IMR-90 (cell line): ENCODE measurements around the gene CNPPD1. TPM values are rescaled to one million over a fixed set of nuclear protein-coding genes. Genes with fewer than 3 reads are reported as not detected.

Experiments used
- ATAC-seq: fragments of 200-7000 bp; cut with Tn5 transposase; 2 replicates; pipeline ENCODE4 v1.9.1; 2020; ENCODE audit warnings: low read depth, mild to moderate bottlenecking, moderate library complexity
- BruUV-seq: library from RNA; stranded (reverse); fragments of 400-500 nt; replicated peaks from 2 replicates; lab custom pipeline; 2021; lab: Mats Ljungman, UMichigan
- CTCF ChIA-PET: fragments of 300-600 bp; formaldehyde crosslinking; extraction: SDS; loops from one replicate; lab custom pipeline; 2021; ENCODE audit warnings: antibody characterized with exemption; lab: Yijun Ruan, JAX
- POLR2A ChIA-PET: fragments of 300-600 bp; sonication (Branson Sonifier 250); formaldehyde crosslinking; loops from one replicate; lab custom pipeline; 2022; ENCODE audit warnings: antibody characterized with exemption; ENCODE audit not compliant: unreplicated experiment; lab: Charles Lee
- DNase-seq: peaks from one replicate; pipeline ENCODE4 v3.0.0; 2013
- H2AFZ ChIP-seq: replicated peaks from 2 replicates; pipeline ENCODE3; 2013; ENCODE audit warnings: low read length, mild to moderate bottlenecking; ENCODE audit not compliant: poor library complexity
- H2AK5ac ChIP-seq: 2 replicates; pipeline ENCODE4 v1.6.1; 2013; ENCODE audit warnings: low read depth, low read length, inconsistent platforms
- H2AK9ac ChIP-seq: replicated peaks from 2 replicates; pipeline ENCODE3; 2013; ENCODE audit warnings: mild to moderate bottlenecking, low read depth, low read length, moderate library complexity; ENCODE audit not compliant: poor library complexity
- H2BK120ac ChIP-seq: 2 replicates; pipeline ENCODE4 v1.6.1; 2013; ENCODE audit warnings: low read depth, low read length, inconsistent platforms
- H2BK15ac ChIP-seq: 3 replicates; pipeline ENCODE4 v1.6.1; 2013; ENCODE audit warnings: low read depth, low read length, inconsistent platforms
- H2BK20ac ChIP-seq: 2 replicates; pipeline ENCODE4 v1.6.1; 2013; ENCODE audit warnings: low read depth, mild to moderate bottlenecking, inconsistent platforms, low read length, moderate library complexity
- H2BK5ac ChIP-seq: 2 replicates; pipeline ENCODE4 v1.6.1; 2013; ENCODE audit warnings: mild to moderate bottlenecking, low read depth, low read length, inconsistent platforms; ENCODE audit not compliant: poor library complexity, severe bottlenecking
- H3K14ac ChIP-seq: replicated peaks from 2 replicates; pipeline ENCODE4 v1.6.1; 2013; ENCODE audit warnings: low read depth, low read length, inconsistent platforms
- H3K18ac ChIP-seq: 2 replicates; pipeline ENCODE4 v1.6.1; 2013; ENCODE audit warnings: low read depth, low read length, control low read depth
- H3K23ac ChIP-seq: 2 replicates; pipeline ENCODE4 v1.6.1; 2013; ENCODE audit warnings: low read depth, low read length, inconsistent platforms
- H3K27ac ChIP-seq: 2 replicates; pipeline ENCODE4 v1.5.1; 2013; ENCODE audit warnings: mild to moderate bottlenecking, control low read depth, low read length; ENCODE audit not compliant: insufficient read depth
- H3K27me3 ChIP-seq: 2 replicates; pipeline ENCODE4 v1.6.1; 2013; ENCODE audit warnings: low read length; ENCODE audit not compliant: control insufficient read depth, insufficient read depth
- H3K36me3 ChIP-seq: 2 replicates; pipeline ENCODE4 v1.6.1; 2013; ENCODE audit warnings: low read length, mixed read lengths; ENCODE audit not compliant: control insufficient read depth, insufficient read depth
- H3K4ac ChIP-seq: 2 replicates; pipeline ENCODE4 v1.6.1; 2013; ENCODE audit warnings: low read depth, low read length, inconsistent platforms
- H3K4me1 ChIP-seq: 2 replicates; pipeline ENCODE4 v1.6.1; 2013; ENCODE audit warnings: low read length, mixed read lengths; ENCODE audit not compliant: control insufficient read depth, insufficient read depth
- H3K4me2 ChIP-seq: 2 replicates; pipeline ENCODE4 v1.6.1; 2013; ENCODE audit warnings: low read depth, mild to moderate bottlenecking, control low read depth, low read length, moderate library complexity
- H3K4me3 ChIP-seq: 2 replicates; pipeline ENCODE4 v1.5.1; 2013; ENCODE audit warnings: low read depth, mild to moderate bottlenecking, control low read depth, low read length, moderate library complexity; ENCODE audit not compliant: insufficient read depth
- H3K56ac ChIP-seq: 2 replicates; pipeline ENCODE4 v1.6.1; 2013; ENCODE audit warnings: low read length, inconsistent platforms; ENCODE audit not compliant: insufficient read depth; ENCODE audit errors: extremely low read depth
- H3K79me1 ChIP-seq, 2 experiments: 2 replicates each; pipeline ENCODE4 v1.6.1; 2013; ENCODE audit warnings: low read length in 2 of 2, inconsistent platforms in 1 of 2, low read depth in 1 of 2
- H3K9ac ChIP-seq: 2 replicates; pipeline ENCODE4 v1.6.1; 2013; ENCODE audit warnings: low read depth, low read length, control low read depth
- H3K9me1 ChIP-seq: 2 replicates; pipeline ENCODE4 v1.6.1; 2013; ENCODE audit warnings: low read length, inconsistent platforms; ENCODE audit not compliant: insufficient read depth
- H3K9me3 ChIP-seq: 2 replicates; pipeline ENCODE4 v1.6.1; 2013; ENCODE audit warnings: low read length; ENCODE audit not compliant: control insufficient read depth, insufficient read depth
- H4K20me1 ChIP-seq: 2 replicates; pipeline ENCODE4 v1.6.1; 2013; ENCODE audit warnings: low read length, inconsistent platforms; ENCODE audit not compliant: insufficient read depth
- H4K5ac ChIP-seq: 2 replicates; pipeline ENCODE4 v1.6.1; 2013; ENCODE audit warnings: mild to moderate bottlenecking, low read depth, low read length, control low read depth
- H4K8ac ChIP-seq, 2 experiments: 2 replicates each; pipeline ENCODE4 v1.6.1; 2013; ENCODE audit warnings: low read depth in 2 of 2, low read length in 2 of 2, control low read depth in 1 of 2, inconsistent platforms in 1 of 2
- H4K91ac ChIP-seq: 2 replicates; pipeline ENCODE4 v1.6.1; 2013; ENCODE audit warnings: low read depth, low read length, inconsistent platforms; ENCODE audit not compliant: insufficient read depth
- BHLHE40 ChIP-seq: fragments of 150-350 bp; IDR thresholded peaks from 2 replicates; pipeline ENCODE4 v1.6.1; 2016; ENCODE audit warnings: mild to moderate bottlenecking, low read depth, low read length
- MXI1 ChIP-seq: IDR thresholded peaks from 2 replicates; pipeline ENCODE4 v1.6.1; 2012; ENCODE audit warnings: low read depth, mild to moderate bottlenecking, low read length, moderate library complexity, borderline replicate concordance
- NFE2L2 ChIP-seq: fragments of 150-350 bp; IDR thresholded peaks from 2 replicates; pipeline ENCODE4 v1.6.1; 2016; ENCODE audit warnings: low read depth, mild to moderate bottlenecking, low read length
- RCOR1 ChIP-seq: IDR thresholded peaks from 2 replicates; pipeline ENCODE4 v1.6.1; 2012; ENCODE audit warnings: mild to moderate bottlenecking, low read length, improper control_type of control experiment; ENCODE audit not compliant: insufficient replicate concordance
- SMC3 ChIP-seq: fragments of 150-350 bp; IDR thresholded peaks from 2 replicates; pipeline ENCODE4 v1.6.1; 2016; ENCODE audit warnings: low read depth, mild to moderate bottlenecking, antibody characterized with exemption, low read length, moderate library complexity
- WGBS, 2 experiments: methylation state at CpG; one replicate each; pipeline versions ENCODE4 v1.1.5 to v1.1.7; 2013; ENCODE audit warnings: missing lambda C conversion rate in 2 of 2; ENCODE audit not compliant: insufficient read length in 1 of 2; ENCODE audit errors: extremely low coverage in 2 of 2; 5-methylcytosine and 5-hydroxymethylcytosine counted together
- dilution Hi-C: fragments of 300-500 bp; cut with HindIII; formaldehyde crosslinking; loops from one replicate; pipeline ENCODE4 v1.14.3; 2018; ENCODE audit warnings: low sequenced_read_pairs; ENCODE audit not compliant: unreplicated experiment
- in situ Hi-C: fragments of 300-500 bp; cut with MboI; formaldehyde crosslinking; loops from 3 replicates; pipeline ENCODE4 v1.14.3; 2019; ENCODE audit warnings: low sequenced_read_pairs, inconsistent platforms, mixed read lengths
- intact Hi-C: fragments of 100-400 bp; cut with micrococcal nuclease; formaldehyde crosslinking; loops from 2 replicates; pipeline ENCODE4 v1.10.0; 2022
- polyA plus RNA-seq, 3 experiments: library from polyadenylated mRNA; depleted of rRNA; stranded (reverse); fragments of >200 nt; gene quantifications; 2 replicates each; pipeline ENCODE4 v1.2.3, GENCODE V29; 2012; ENCODE audit warnings: low replicate concordance in 1 of 3
- total RNA-seq: library from RNA; depleted of rRNA; stranded (reverse); fragments of >200 nt; gene quantifications from 2 replicates; pipeline ENCODE4 v1.2.3, GENCODE V29; 2012
- TF ChIP-seq, protein P1 (sequence below): fragments of 150-350 bp; IDR thresholded peaks from 2 replicates; pipeline ENCODE4 v1.6.1; 2016; ENCODE audit warnings: low read depth, mild to moderate bottlenecking, low read length, moderate library complexity, borderline replicate concordance

The CNPPD1 gene
- total and polyA plus RNA-seq, 2 of the 4 experiments (the other 2 are of a cell fraction) = 11.1 to 29.2 TPM

GRCh38 chr2:219218217-219218731, 41.5 kb upstream of the CNPPD1 start (continued):
- TF ChIP-seq SMC3 (no peak), NFE2L2 (no peak)

GRCh38 chr2:219216535-219216915, 39.8 kb upstream of the CNPPD1 start:
- Histone ChIP-seq H2BK20ac (no peak overlapping the region; the same call in 1 of the 2 replicates), H4K8ac (no peak overlapping the region), H3K36me3 (peaks cover 48% of the 10 kb centered on the region), H4K91ac (0 out of 2 replicates have a peak overlapping the region, but pooled peaks have one; percentile 14), H3K27me3 (no peaks in the 10 kb centered on the region), H2BK15ac (no peak overlapping the region), H3K4me3 (no peak overlapping the region), H2BK120ac (no peak overlapping the region), H2BK5ac (no peak overlapping the region), H3K18ac (no peak overlapping the region), H2AK9ac (no peak overlapping the region), H2AK5ac (peak overlapping the region; percentile 64; the same call in 1 of the 2 replicates), H2AFZ (peak overlapping the region; percentile 5), H3K4me1 (peaks cover 5% of the 10 kb centered on the region; the same call in 1 of the 2 replicates), H3K23ac (no peak overlapping the region), H3K9me1 (peaks cover 6% of the 10 kb centered on the region), H3K9me3 (no peaks in the 10 kb centered on the region), H3K27ac (no peak overlapping the region), H3K56ac (no peak overlapping the region), H3K4me2 (no peak overlapping the region), H3K14ac (no peak overlapping the region), H3K9ac (no peak overlapping the region), H4K5ac (no peak overlapping the region), H3K4ac (peak overlapping the region; percentile 8; the same call in 1 of the 2 replicates), H3K79me1 (peaks cover 8 to 28% of the 10 kb centered on the region in 2 experiments; a peak in 3 of 4 replicates), H4K20me1 (peaks cover 11% of the 10 kb centered on the region)
- in situ Hi-C loops = no loop called here
- ATAC-seq = no peak
- dilution Hi-C loops = no loop called here
- no peak for TF ChIP-seq RCOR1
- no peak for TF ChIP-seq SMC3
- no peak for TF ChIP-seq BHLHE40
- TF ChIP-seq MXI1 = no peak
- TF ChIP-seq, protein P1, sequence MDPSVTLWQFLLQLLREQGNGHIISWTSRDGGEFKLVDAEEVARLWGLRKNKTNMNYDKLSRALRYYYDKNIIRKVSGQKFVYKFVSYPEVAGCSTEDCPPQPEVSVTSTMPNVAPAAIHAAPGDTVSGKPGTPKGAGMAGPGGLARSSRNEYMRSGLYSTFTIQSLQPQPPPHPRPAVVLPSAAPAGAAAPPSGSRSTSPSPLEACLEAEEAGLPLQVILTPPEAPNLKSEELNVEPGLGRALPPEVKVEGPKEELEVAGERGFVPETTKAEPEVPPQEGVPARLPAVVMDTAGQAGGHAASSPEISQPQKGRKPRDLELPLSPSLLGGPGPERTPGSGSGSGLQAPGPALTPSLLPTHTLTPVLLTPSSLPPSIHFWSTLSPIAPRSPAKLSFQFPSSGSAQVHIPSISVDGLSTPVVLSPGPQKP = no peak
- intact Hi-C loops = no loop called here
- 86% methylated on average over 6 of the region's 6 CpGs; no CpG with 5 or more reads in 1 of the 2 experiments for WGBS, 2 experiments
- no TSS peak for BruUV-seq
- no peak for DNase-seq
- CTCF ChIA-PET = no interaction called here
- POLR2A ChIA-PET = interaction anchor here (0.6 kb wide), 1 partner anchor 453 kb away, joined by 3 read pairs; no protein-coding TSS in a partner anchor
